HepG2 (cell line): ENCODE data around the gene SLC35B3. TPM values are rescaled to one million over a fixed set of nuclear protein-coding genes. Genes with fewer than 3 reads are reported as not detected.

Experiments used
- ATF1 ChIP-seq: IDR thresholded peaks from 2 replicates; pipeline ENCODE4 v1.6.1; 2016; ENCODE audit warnings: mild to moderate bottlenecking, control low read depth
- BRCA1 ChIP-seq: sonication (generic); formaldehyde crosslinking; IDR thresholded peaks from 2 replicates; pipeline ENCODE4 v1.4.0; 2020; ENCODE audit warnings: missing genetic modification reagents
- GLI4 ChIP-seq: sonication (generic); formaldehyde crosslinking; IDR thresholded peaks from 2 replicates; pipeline ENCODE4 v1.5.1; 2020; ENCODE audit warnings: missing genetic modification reagents, mild to moderate bottlenecking, moderate library complexity, borderline replicate concordance
- HOXD1 ChIP-seq: sonication (generic); formaldehyde crosslinking; IDR thresholded peaks from 2 replicates; pipeline ENCODE4 v1.5.0; 2020; ENCODE audit warnings: missing genetic modification reagents
- IKZF4 ChIP-seq: sonication (generic); formaldehyde crosslinking; IDR thresholded peaks from 2 replicates; pipeline ENCODE4 v1.5.1; 2020; ENCODE audit warnings: borderline replicate concordance, mild to moderate bottlenecking, low read depth, missing genetic modification reagents; ENCODE audit errors: not compliant biosample characterization
- IRX3 ChIP-seq: sonication (generic); formaldehyde crosslinking; IDR thresholded peaks from 2 replicates; pipeline ENCODE4 v1.8.1; 2023; ENCODE audit warnings: mild to moderate bottlenecking, low read depth, missing genetic modification reagents, borderline replicate concordance
- MED13 ChIP-seq: sonication (generic); formaldehyde crosslinking; IDR thresholded peaks from 2 replicates; pipeline ENCODE4 v1.5.0; 2020; ENCODE audit warnings: missing genetic modification reagents
- NFYC ChIP-seq: IDR thresholded peaks from 2 replicates; pipeline ENCODE4 v1.6.1; 2016; ENCODE audit warnings: missing genetic modification reagents, missing compliant biosample characterization
- PHF5A ChIP-seq: IDR thresholded peaks from one replicate; pipeline ENCODE4 v1.6.1; 2018; ENCODE audit warnings: low read depth, missing genetic modification reagents; ENCODE audit not compliant: unreplicated experiment
- POLR2AphosphoS5 ChIP-seq: IDR thresholded peaks from 2 replicates; pipeline ENCODE4 v1.6.1; 2012; ENCODE audit warnings: low read depth, low read length
- RBM39 ChIP-seq: fragments of 200-400 bp; formaldehyde crosslinking; IDR thresholded peaks from one replicate; pipeline ENCODE4 v1.6.1; 2018; ENCODE audit warnings: antibody characterized with exemption, mild to moderate bottlenecking, low read depth, low read length; ENCODE audit not compliant: poor library complexity, severe bottlenecking
- RNF219 ChIP-seq: sonication (generic); formaldehyde crosslinking; IDR thresholded peaks from 2 replicates; pipeline ENCODE4 v1.5.0; 2020; ENCODE audit warnings: mild to moderate bottlenecking, missing genetic modification reagents
- SIX1 ChIP-seq: sonication (generic); formaldehyde crosslinking; IDR thresholded peaks from 2 replicates; pipeline ENCODE4 v1.4.0; 2020; ENCODE audit warnings: missing genetic modification reagents, borderline replicate concordance
- TFE3 ChIP-seq: IDR thresholded peaks from 2 replicates; pipeline ENCODE4 v1.6.1; 2016
- THAP9 ChIP-seq: sonication (generic); formaldehyde crosslinking; IDR thresholded peaks from 2 replicates; pipeline ENCODE4; 2020; ENCODE audit warnings: missing genetic modification reagents, mild to moderate bottlenecking, borderline replicate concordance
- ZBTB34 ChIP-seq: sonication (generic); formaldehyde crosslinking; IDR thresholded peaks from 2 replicates; pipeline ENCODE4 v1.8.0; 2022; ENCODE audit warnings: mild to moderate bottlenecking, missing genetic modification reagents
- ZNF576 ChIP-seq: sonication (generic); formaldehyde crosslinking; IDR thresholded peaks from 2 replicates; pipeline ENCODE4 v1.4.0; 2020; ENCODE audit warnings: mild to moderate bottlenecking, missing genetic modification reagents
- ZNF891 ChIP-seq: sonication (generic); formaldehyde crosslinking; IDR thresholded peaks from 2 replicates; pipeline ENCODE4 v1.5.0; 2020; ENCODE audit warnings: mild to moderate bottlenecking, missing genetic modification reagents
- polyA plus RNA-seq, 8 experiments: library from polyadenylated mRNA; depleted of rRNA in 3 of 8; stranded (reverse) in 7 of 8; unstranded in 1 of 8; fragments of >200 nt; fragmentation: Illumina TruSeq in 4 of 8; extraction: Trizol in 4 of 8; gene quantifications; 2 replicates each; pipeline versions ENCODE4 v1.2.1 to v1.2.3, GENCODE V29; 2011 to 2016; ENCODE audit warnings: low read depth in 4 of 8, missing spikeins in 1 of 8, mixed read lengths in 1 of 8; ENCODE audit not compliant: insufficient read depth in 1 of 8
- total RNA-seq, 5 experiments: library from RNA; depleted of rRNA; stranded (reverse); fragments of >200 nt; fragmentation: Illumina TruSeq; extraction: Trizol; gene quantifications; 2 replicates each; pipeline ENCODE4 v1.2.3, GENCODE V29; 2016; ENCODE audit warnings: low read depth in 1 of 5

Gene SLC35B3
- total and polyA plus RNA-seq, 2 of the 13 experiments (the other 11 are each of a cell fraction or from before 2014, with no cell fraction given) = 8.7 to 13.5 TPM

GRCh38 chr6:8435093-8435844 is at the start of gene SLC35B3 (continued):
- TF ChIP-seq THAP9 (CRISPR knock-in tag) (peak; percentile 87), PHF5A (no peak), TFE3 (no peak), ZNF576 (peak; percentile 79; the same call in 1 of the 2 replicates), IKZF4 (CRISPR knock-in tag) (peak; percentile 84), POLR2AphosphoS5 (peak; percentile 90), RNF219 (CRISPR knock-in tag) (no peak), IRX3 (CRISPR knock-in tag) (peak; percentile 73; the same call in 1 of the 2 replicates), NFYC (CRISPR knock-in tag) (peak; percentile 62), HOXD1 (peak; percentile 92), MED13 (CRISPR knock-in tag) (peak; percentile 72; the same call in 1 of the 2 replicates), RBM39 (peak; percentile 94), ZNF891 (CRISPR knock-in tag) (peak; percentile 82), GLI4 (CRISPR knock-in tag) (no peak; the same call in 1 of the 2 replicates), BRCA1 (CRISPR knock-in tag) (peak; percentile 80; the same call in 1 of the 2 replicates), SIX1 (CRISPR knock-in tag) (0 out of 2 replicates have a peak, but pooled peaks have one; percentile 12), ZBTB34 (peak; percentile 61; the same call in 1 of the 2 replicates), ATF1 (CRISPR knock-in tag) (no peak)
